ENCODE results near the gene CIC. TPM values are rescaled to one million over a fixed set of nuclear protein-coding genes. Genes with fewer than 3 reads are reported as not detected.
A peak's percentile ranks its signal among the peaks of the same experiment; 100 is the strongest.

Gene CIC
- total and polyA plus RNA-seq, 9 of the 15 experiments (the other 6 are each of a cell fraction or from before 2014, with no cell fraction given): 0.07 to 44.7 (median 8.6) TPM

DNA sequence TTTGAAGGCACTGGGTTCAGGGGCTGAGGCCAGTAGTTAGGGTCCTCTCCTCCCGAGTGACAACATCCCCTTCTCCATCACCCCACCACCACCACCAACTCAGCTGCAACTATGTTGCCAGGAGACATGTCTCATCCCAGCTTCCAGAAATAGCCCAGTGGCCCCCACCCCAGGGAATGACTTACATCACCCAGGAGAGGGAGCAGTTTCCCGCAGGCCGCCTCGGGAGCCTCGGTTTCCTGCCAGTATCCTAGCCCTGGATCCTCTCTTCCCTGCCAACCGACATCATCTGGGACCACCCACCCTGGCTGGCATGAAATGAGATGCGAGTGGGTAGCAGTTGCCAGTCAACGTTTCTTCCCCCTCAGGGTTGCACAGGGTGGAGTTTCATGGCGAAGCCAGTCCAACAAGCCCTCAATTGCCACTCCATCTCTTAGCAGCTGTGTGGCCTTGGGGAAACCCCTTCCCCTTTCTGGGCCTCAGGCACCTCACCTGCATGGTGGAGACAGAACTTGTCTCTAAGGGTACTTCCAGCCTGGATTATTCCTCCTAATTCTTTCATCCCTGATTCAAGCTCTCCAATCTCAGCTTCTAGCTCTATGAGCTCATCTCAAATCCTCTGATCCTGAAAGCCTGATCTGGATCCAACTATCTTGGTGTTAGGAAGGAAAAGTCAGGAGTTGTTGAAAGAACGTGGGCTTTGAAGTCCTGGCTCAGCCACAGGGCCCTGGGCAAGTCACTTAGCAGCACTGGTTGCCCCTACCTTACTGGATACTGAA, 22.7 kb upstream of the CIC start:
- no peaks in the 10 kb centered on the region for H4K20me1 ChIP-seq (replicated peaks; ENCODE audit: control insufficient read depth, insufficient read depth, low read length)
- FAIRE-seq (no peak), ATAC-seq (no peak), DNase-seq (ENCODE audit: extremely low read depth in 1 of 4, low spot score in 3 of 4) (peak; percentile 47 to 65 (median 54))
- H2AFZ ChIP-seq (ENCODE audit: low read depth, low read length): no peak overlapping the region
- no peak overlapping the region for H3K4me3 ChIP-seq
- no peaks in the 10 kb centered on the region for H3K9me1 ChIP-seq (ENCODE audit: control insufficient read depth, insufficient read depth, low read length)
- CTCF ChIA-PET (ENCODE audit: low intra/inter-chr PET ratio): interaction anchor here (1.0 to 4.0 kb wide), 3 partner anchors 34 to 50 kb away, joined by 4 to 24 read pairs (median 5); no protein-coding TSS in a partner anchor
- H3K36me3 ChIP-seq (ENCODE audit: control insufficient read depth, insufficient read depth, low read length): peaks cover 37% of the 10 kb centered on the region; the same call in 2 of the 3 replicates
- in situ Hi-C loops (cut with MboI): no loop called here
- no peaks in the 10 kb centered on the region for H3K27me3 ChIP-seq (ENCODE audit: control insufficient read depth in 2 of 2, insufficient read depth in 2 of 2, low read length in 2 of 2)
- WGBS (ENCODE audit: insufficient coverage, low coverage, missing lambda C conversion rate): 36% methylated on average over 10 of the region's 10 CpGs
- no peak overlapping the region for H3K4me2 ChIP-seq (ENCODE audit: insufficient read depth, low read length)
- BruUV-seq (replicated peaks): no TSS peak
- peaks cover 40% of the 10 kb centered on the region for H3K79me2 ChIP-seq (ENCODE audit: control insufficient read depth, insufficient read depth, low read length)
- H3K27ac ChIP-seq (ENCODE audit: extremely low read depth, low read depth, low read length): peak overlapping the region; percentile 32; the same call in 2 of the 3 replicates
- intact Hi-C loops (cut with micrococcal nuclease): loop anchor here (1.0 kb wide), 1 partner anchor 33 kb away; no protein-coding TSS in a partner anchor
- no peaks in the 10 kb centered on the region for H3K9me3 ChIP-seq (replicated peaks; ENCODE audit: control insufficient read depth, insufficient read depth, low read depth, low read length)
- peaks cover 10 to 42% of the 10 kb centered on the region in 2 experiments for H3K4me1 ChIP-seq (replicated peaks in 1 of 2; ENCODE audit: control insufficient read depth in 2 of 2, insufficient read depth in 2 of 2, low read length in 2 of 2)
- POLR2A ChIA-PET: interaction anchor here (0.7 to 1.7 kb wide), 10 partner anchors 9 to 81 kb away, joined by 3 to 10 read pairs (median 3); no protein-coding TSS in a partner anchor
- H3K9ac ChIP-seq (ENCODE audit: insufficient read depth in 1 of 2, low read depth in 2 of 2, low read length in 2 of 2): no peak overlapping the region; a peak in 1 of 4 replicates
- TF ChIP-seq MCM7 (IDR thresholded peaks at IDR 0.05) (no peak), FOXP1 (CRISPR knock-in tag; IDR thresholded peaks at IDR 0.05) (no peak), PML (IDR thresholded peaks at IDR 0.05; ENCODE audit: low read length) (0 out of 2 replicates have a peak, but pooled peaks have one; percentile 42), NR2C2 (CRISPR knock-in tag; IDR thresholded peaks at IDR 0.05) (no peak), NR2C2 (tag; IDR thresholded peaks at IDR 0.05) (no peak), ETV6 (IDR thresholded peaks at IDR 0.05; ENCODE audit: borderline replicate concordance in 1 of 2, low read depth in 2 of 2, low read length in 1 of 2) (no peak), ETV6 (CRISPR knock-in tag; IDR thresholded peaks at IDR 0.05; ENCODE audit: borderline replicate concordance) (no peak), HNRNPUL1 (IDR thresholded peaks at IDR 0.05; ENCODE audit: low read length) (no peak), GTF2E2 (tag; IDR thresholded peaks at IDR 0.05) (no peak), YBX1 (IDR thresholded peaks at IDR 0.05) (no peak), BCOR (IDR thresholded peaks at IDR 0.05) (no peak), HNRNPK (IDR thresholded peaks at IDR 0.05; ENCODE audit: low read depth, low read length, poor library complexity, severe bottlenecking) (no peak), CC2D1A (IDR thresholded peaks at IDR 0.05) (peak; percentile 67; the same call in 1 of the 2 replicates), SMAD4 (CRISPR knock-in tag; conservative IDR thresholded peaks at IDR 0.05) (no peak), SUPT5H (IDR thresholded peaks at IDR 0.05) (peak; percentile 43; the same call in 1 of the 2 replicates)
- TF ChIP-seq, protein P1, sequence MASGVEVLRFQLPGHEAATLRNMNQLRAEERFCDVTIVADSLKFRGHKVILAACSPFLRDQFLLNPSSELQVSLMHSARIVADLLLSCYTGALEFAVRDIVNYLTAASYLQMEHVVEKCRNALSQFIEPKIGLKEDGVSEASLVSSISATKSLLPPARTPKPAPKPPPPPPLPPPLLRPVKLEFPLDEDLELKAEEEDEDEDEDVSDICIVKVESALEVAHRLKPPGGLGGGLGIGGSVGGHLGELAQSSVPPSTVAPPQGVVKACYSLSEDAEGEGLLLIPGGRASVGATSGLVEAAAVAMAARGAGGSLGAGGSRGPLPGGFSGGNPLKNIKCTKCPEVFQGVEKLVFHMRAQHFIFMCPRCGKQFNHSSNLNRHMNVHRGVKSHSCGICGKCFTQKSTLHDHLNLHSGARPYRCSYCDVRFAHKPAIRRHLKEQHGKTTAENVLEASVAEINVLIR (CRISPR knock-in tag; IDR thresholded peaks at IDR 0.05): no peak
- TF ChIP-seq, protein P2, sequence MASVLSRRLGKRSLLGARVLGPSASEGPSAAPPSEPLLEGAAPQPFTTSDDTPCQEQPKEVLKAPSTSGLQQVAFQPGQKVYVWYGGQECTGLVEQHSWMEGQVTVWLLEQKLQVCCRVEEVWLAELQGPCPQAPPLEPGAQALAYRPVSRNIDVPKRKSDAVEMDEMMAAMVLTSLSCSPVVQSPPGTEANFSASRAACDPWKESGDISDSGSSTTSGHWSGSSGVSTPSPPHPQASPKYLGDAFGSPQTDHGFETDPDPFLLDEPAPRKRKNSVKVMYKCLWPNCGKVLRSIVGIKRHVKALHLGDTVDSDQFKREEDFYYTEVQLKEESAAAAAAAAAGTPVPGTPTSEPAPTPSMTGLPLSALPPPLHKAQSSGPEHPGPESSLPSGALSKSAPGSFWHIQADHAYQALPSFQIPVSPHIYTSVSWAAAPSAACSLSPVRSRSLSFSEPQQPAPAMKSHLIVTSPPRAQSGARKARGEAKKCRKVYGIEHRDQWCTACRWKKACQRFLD (CRISPR knock-in tag; IDR thresholded peaks at IDR 0.05): no peak
- TF ChIP-seq, protein P3, sequence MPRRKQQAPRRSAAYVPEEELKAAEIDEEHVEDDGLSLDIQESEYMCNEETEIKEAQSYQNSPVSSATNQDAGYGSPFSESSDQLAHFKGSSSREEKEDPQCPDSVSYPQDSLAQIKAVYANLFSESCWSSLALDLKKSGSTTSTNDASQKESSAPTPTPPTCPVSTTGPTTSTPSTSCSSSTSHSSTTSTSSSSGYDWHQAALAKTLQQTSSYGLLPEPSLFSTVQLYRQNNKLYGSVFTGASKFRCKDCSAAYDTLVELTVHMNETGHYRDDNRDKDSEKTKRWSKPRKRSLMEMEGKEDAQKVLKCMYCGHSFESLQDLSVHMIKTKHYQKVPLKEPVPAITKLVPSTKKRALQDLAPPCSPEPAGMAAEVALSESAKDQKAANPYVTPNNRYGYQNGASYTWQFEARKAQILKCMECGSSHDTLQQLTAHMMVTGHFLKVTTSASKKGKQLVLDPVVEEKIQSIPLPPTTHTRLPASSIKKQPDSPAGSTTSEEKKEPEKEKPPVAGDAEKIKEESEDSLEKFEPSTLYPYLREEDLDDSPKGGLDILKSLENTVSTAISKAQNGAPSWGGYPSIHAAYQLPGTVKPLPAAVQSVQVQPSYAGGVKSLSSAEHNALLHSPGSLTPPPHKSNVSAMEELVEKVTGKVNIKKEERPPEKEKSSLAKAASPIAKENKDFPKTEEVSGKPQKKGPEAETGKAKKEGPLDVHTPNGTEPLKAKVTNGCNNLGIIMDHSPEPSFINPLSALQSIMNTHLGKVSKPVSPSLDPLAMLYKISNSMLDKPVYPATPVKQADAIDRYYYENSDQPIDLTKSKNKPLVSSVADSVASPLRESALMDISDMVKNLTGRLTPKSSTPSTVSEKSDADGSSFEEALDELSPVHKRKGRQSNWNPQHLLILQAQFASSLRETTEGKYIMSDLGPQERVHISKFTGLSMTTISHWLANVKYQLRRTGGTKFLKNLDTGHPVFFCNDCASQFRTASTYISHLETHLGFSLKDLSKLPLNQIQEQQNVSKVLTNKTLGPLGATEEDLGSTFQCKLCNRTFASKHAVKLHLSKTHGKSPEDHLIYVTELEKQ (CRISPR knock-in tag; IDR thresholded peaks at IDR 0.05): no peak
